Stimulated activated CD8-positive, alpha-beta memory T cell treated with anti-CD3 and anti-CD28 coated beads, Interleukin-7, amount 100 ng/mL, for 24 hours (primary cell): ENCODE measurements around the gene PCGF5.
A peak's percentile ranks its signal among the peaks of the same experiment; 100 is the strongest.
"Not testable (repeated sequence)": the region's sequence is repeated elsewhere in the genome, so short reads cannot be mapped to it uniquely, and the experiment has no call there.

ENCODE experiments used
- DNase-seq: peaks from one replicate; pipeline ENCODE4 v3.0.0-alpha.2; 2020; ENCODE audit warnings: low read depth

PCGF5 gene

DNA sequence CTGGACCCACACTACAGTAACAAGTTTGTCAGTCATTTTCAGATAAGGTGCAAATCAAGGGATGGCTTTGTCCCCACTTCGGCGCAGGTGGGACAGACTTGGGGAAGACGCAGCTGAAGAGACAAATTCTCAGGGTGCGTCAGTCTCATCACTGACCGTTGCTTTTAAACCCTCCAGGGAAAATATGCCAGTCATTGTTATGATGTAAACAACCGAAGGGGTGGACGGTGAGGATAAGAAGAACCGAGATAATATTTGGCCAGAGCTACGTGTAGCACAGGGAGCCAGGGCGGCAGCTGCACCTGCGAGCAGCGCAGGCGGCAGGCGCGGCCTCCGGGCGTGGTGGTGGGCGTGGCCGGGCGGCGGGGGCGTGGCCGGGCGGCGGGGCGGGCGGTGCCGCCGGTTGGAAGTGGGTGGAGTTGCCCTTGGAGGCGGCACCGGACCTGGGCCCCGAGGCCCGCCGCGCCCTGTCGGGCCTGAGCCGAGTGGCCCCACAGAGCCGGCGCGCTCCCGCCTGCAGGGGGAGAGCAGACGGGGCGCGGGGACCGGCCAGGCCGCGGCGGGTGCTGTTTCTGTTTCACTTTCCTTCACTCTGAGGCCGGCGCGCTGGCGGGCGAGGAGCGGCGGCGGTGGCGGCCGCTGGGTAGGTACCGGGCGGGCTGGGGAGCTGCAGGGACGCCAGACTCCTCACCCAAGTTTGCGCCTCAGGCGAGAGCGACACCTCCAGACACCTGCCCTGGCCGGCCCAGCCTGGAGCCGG, at the start of gene PCGF5:
TSS of gene PCGF5 (plus strand) at position 470 of the 760 bp plus-strand sequence. CDS start 2,209 bp downstream, outside the sequence.
- DNase-seq: peak; percentile 79

DNA sequence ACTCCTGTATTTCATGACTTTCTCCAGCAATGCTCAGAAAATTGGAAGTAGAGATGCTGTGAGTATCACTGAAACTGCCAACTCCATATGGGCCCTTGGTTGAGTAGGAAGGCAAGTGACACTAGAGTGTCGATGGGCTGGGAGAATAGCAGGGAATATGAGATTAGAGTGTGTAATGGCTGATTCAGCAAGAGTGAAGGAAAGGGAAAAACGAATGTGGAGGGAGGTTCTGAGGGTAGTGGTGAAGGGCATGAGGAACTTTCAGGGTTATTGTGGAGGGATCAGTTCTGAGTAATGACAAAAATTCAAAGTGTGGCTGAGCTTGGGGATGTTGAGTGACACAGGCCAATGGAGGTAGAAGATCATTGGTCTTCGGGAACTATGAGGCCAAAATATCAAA, 49.0 kb upstream of the PCGF5 start:
- no peak for DNase-seq

- DNase-seq: no peak
These were observed 48.1 kb upstream of the PCGF5 start for GRCh38 chr10:91172348-91172747.

DNA sequence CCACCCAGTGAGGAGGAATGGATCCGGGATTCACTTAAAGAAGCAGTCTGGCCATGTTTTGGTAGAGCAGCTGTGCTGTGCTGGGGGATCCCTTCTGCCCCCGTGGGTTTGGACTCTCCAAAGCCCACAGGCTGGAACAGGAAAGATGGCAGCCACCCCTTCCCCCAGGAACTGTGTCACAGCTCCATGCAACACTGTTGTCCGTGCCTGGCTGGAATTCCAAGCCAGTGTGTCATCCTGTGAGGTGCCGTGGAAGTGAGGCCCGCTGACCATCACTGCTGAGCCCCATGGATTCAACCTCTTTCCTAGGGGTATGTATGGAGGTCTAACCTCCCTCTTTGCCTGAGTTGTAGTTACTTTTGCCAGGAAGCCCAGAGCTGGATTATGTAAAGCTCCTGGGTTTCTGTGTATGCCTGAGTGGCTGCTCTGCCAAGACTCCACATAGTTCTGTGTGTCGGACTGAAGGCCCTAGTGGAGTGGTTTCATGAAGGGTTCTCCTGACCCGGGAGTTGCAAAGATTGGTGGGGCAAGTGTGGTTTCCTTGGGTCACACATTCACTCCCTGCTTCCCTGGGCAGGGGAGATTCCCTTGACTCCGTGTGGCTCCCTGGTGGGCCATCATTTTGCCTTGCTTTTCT, 35.1 kb upstream of the PCGF5 start:
- no peak for DNase-seq

DNA sequence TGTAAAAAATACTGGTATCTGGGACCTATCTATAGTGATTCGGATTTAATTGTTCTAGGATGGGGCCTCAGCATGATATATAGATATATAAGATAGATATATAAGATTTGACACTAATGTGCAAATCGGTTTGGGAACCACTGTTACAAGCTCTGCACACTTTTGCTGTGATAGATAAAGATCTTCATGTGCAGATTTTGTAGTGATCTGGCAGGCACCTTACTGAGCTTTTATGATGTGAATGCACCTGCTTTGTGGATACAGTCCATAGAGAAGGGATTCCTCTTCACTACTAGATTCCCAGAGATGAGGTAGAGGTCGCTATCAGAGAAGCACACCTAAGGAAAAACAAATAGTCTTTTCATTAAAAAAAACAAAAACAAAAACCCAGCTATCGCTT, 33.3 kb upstream of the PCGF5 start:
- DNase-seq: no peak

DNA sequence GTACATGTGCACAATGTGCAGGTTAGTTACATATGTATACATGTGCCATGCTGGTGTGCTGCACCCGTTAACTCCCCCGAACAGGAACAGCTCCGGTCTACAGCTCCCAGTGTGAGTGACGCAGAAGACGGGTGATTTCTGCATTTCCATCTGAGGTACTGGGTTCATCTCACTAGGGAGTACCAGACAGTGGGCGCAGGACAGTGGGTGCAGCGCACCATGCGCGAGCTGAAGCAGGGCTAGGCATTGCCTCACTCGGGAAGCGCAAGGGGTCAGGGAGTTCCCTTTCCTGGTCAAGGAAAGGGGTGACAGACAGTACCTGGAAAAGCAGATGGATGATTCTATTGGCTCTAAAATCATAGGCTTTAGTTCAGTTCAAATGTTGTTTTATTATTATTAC, 32.5 kb upstream of the PCGF5 start:
- not testable (repeated sequence) for DNase-seq

DNA sequence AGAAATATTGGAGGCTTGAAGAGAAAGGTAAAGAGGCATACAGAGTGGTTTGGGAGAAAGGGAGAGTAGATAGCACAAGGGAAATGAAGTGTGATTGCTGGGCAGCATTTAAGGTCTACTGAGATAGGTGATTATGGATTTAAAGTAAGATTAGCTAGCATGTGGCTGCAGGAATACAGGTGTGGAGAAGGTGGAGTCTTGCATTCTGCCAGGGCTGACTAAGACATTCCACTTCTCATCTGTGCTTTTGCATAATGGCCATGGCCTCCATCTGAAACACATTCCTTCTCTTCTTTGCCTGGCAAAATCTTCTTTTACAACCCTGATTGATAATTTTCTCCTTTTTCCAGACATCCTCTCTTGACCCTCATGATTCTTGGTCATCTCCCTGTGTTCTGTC, 31.6 kb upstream of the PCGF5 start:
- DNase-seq: no peak

- no peak for DNase-seq
These were observed 30.0 kb upstream of the PCGF5 start for GRCh38 chr10:91190388-91190870.

DNA sequence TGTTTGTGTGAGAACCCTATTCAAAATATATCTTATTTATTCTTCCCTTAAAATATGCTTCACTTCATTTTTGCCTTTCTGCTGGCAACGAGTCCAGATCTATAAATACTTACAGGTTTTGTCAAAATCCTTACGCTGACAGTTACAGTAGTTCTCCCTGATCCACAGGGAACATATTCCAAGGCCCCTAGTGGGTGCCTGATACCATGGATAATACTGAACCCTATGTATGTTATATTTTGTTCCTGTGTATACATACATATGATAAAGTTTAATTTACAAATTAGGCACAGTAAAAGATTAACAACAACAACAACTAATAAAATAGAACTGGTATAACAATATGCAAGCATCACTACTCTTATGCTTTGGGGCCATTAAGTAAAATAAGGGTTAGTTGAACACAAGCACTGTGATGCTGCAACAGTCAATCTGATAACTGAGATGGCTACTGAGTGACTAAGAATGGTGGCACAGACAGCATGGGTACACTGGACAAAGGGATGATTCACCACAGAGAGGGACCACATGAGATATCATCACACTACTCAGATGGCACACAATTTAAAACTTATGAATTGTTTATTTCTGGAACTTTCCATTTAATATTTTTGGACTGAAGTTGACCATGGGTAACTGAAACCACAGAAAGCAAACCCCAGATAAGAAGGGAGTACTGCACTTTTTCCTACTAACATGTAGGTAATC, 29.4 kb upstream of the PCGF5 start:
- DNase-seq: no peak

DNA sequence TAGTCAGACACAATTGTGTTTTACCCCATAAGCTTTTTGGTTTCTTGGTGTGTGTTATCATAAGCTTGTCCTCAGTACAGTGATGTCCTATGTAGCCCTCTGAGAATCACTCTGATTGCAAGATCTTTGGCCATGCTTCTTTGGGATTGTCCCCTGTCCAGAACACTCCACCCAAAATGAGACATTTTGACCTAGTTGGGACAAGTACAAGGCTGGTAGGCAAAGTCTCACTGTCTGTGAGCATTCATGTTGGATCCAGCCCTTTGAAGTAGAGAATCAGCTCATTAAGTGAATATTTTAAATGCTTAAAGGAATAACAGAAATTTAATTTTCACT, 28.9 kb upstream of the PCGF5 start:
- no peak for DNase-seq

DNA sequence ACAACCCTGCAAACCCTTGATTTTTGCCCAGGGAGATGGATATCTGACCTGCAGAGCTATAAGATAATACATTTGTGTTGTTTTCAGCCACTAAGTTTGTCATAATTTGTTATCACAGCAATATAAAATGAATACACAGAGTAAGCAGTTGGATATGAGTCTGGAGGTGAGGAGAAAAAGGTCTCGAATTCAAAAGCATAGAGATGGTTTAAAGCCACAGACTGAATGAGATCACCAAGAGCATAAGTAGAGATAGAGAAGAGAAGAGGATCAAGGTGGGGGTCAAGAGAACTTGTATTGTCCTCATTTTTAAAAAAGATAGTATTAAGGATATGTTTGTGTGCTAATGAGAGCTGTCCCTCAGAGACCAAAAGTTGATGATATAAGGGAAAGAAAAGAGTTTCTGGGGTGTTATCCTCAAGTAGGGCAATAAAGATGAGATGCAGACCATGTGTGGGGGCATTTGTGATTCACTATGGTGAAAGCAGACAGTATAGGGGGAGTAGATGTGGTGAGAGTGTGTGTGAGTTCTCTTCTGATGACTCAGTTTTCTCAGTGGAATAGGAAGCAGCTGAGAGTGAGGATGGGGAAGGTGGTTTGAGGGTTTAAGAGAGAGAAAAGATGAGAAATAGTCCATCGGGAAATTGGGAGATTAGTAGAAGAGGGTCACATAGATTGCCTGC, 25.8 kb upstream of the PCGF5 start:
- DNase-seq: no peak

- no peak for DNase-seq
These were observed 24.0 kb upstream of the PCGF5 start for GRCh38 chr10:91196268-91197048.

GRCh38 chr10:91197127-91197526, 23.3 kb upstream of the PCGF5 start:
- DNase-seq: no peak

DNA sequence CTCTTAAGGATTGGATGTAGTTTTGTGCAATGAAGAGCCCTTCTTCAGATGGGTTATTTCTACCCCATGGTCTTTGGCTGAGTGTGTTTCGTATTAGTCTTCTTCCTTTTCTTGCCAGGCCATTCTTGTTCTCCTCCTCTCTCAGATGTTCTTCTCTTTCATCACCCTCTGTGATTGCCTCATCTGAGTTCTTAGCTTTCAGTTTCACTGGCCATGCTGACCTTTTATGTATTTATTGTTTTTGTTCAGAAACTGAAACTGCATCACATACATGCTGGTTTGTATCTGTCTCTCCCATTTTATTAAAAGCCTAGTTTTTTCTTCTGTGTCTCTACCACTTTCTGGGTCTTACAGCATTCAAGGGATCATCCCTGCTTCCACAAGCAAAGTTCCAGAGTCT, 21.7 kb upstream of the PCGF5 start:
- no peak for DNase-seq

GRCh38 chr10:91200314-91201212, 19.9 kb upstream of the PCGF5 start:
- DNase-seq: no peak

DNA sequence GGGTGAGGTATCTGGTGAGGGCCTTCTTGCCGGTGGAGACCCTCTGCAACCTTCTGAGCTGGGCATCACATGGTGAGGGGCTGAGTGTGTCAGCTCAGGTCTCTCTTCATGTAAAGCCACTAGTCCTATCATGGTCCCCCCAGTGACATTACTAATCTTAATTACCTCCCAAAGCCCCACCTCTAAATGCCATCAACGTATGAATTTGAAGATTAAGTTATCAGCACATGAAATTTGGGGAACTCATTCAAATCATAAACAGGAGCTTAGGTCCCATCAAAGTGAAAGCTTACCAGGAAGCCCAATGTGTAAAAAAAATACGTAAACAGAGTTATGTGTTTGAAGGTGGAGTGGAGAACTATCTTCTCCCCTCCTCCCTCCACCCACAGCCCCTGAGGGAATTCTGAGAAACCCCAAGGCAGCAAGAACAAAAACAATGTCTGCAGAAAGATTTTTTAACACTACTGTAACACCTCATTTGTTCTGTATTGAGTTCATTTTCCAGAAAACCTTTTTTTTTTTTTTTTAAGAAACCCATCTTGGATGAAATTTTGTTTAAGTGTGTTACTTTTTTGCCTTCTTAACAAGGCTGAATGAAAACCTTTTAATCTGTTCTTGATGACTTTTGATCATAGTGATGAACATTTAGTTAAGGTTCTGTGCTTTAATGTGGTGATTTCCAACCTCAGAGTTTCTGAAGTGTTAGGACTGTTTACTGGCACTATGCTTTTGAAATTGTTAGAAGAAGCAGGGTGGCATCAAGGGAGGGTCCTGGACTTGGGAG, 19.1 kb upstream of the PCGF5 start:
- no peak for DNase-seq

- no peak for DNase-seq
These were observed 14.0 kb upstream of the PCGF5 start for GRCh38 chr10:91206427-91206826.

- no peak for DNase-seq
These were observed 13.5 kb upstream of the PCGF5 start for GRCh38 chr10:91206837-91207474.

DNA sequence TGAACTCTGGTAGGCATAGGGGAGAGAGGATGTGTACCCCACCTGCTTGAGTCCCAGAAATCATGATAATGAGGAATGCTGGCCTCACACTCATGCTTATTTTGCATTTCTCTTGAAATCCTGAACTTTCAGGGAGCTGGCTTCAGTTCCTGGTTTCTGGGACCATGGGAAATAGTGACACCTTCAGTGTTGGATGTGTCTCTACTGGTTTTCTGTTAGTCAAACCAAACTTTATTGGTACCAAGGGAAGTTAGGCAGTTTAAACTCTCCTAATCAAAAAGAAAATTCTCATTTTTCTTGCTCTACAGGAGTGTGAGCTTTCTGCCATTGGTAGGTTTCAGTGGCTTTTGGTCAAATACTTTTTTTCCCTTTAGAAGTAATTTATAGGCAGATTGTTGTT, 11.8 kb upstream of the PCGF5 start:
- DNase-seq: no peak
